ENCODE measurements around the gene SLC25A42.

GRCh38 chr19:19026299-19026971 is 37.4 kb upstream of the SLC25A42 start:
- TF ChIP-seq CTCF (IDR thresholded peaks at IDR 0.05) (no peak), POLR2A (IDR thresholded peaks at IDR 0.05) (no peak)
